NCI-H2171 treated with DMSO at 0.1 percent for 48 hours (cell line): ENCODE data around the gene SMCO4.

Experiments used
- DNase-seq: peaks from one replicate; lab custom pipeline; 2025; lab: John Stamatoyannopoulos, UW

The SMCO4 gene

DNA sequence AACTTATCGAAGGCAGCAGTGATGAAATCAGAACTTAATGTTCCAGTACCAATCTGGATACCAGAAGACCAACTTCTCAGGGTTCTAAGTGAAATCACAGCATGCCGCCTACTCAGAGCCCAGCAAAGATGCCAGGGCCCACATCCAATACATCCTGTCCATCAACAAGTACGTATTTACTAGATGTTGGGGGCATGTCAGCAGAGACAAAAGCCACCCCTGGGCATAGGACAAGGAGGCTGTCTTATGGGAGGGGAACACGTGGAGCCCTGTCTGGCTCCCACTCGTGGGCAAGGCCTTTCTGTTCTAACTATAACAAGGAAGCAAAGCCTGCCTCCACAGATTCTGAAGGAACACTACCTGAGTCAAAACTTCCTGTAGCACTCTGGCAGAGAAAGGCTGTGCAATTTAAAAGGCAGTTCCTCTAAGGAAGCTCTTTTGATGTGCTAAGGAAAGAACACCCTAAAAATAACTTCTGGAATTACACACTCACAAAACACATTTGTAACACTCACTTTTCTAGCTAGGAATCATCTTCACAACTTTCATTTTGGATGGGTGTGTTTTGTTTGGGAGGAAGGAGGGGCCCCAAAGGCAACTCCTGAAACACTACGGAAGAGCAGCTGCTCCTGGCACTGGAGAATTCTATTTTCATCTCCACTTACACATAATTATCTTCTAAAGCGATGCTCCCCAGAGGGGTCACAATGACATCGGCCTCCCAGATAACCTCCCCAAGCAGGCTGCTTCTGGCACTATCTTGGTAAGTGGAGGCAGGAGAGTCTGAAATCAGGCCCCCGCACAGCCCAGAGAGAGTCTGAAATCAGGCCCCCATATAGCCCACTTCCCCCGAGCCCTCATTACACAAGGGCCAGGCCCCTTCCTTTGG lies 14.2 kb downstream of the SMCO4 start:
- DNase-seq = peak; percentile 52

- no peak for DNase-seq
Observed at GRCh38 chr11:93528252-93528651, 14.9 kb downstream of the SMCO4 start.

- DNase-seq = no peak
Observed at GRCh38 chr11:93526641-93527583, 16.3 kb downstream of the SMCO4 start.

GRCh38 chr11:93526346-93526633 lies 16.9 kb downstream of the SMCO4 start:
- no peak for DNase-seq

DNA sequence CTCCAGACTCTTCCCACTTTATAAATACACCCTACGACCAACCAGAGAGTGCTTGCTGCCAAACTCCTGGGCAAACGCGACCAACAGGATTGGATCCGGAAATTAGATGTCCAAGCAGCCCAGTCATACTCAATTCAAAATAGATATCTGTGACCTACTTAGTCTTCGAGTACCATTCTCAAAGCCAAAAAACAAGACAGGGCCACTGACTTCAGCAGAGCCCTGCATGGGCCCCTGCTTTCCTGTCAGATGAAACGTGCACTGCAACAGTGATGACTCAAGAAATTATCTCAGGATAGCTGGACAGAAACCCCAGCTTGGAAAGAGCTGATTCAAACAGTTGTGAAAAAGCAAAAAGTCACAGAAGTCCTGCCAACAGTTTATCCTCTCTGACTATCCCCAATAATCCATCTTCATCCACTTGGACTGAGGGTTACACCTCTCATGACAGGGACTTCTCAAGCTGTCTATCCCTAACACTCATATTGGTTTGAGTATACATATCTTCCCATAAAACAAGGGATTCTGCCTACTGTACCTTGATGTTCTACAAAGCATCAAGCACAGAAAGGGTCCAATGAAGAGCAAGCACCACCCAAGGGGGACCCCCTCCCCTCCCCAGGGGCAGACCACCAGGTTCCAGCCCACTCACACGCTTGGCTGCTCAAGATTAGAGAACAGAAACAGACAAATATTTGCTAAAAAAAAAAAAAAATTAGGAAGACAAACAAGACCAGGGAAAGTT lies 17.4 kb downstream of the SMCO4 start:
- DNase-seq = no peak

DNA sequence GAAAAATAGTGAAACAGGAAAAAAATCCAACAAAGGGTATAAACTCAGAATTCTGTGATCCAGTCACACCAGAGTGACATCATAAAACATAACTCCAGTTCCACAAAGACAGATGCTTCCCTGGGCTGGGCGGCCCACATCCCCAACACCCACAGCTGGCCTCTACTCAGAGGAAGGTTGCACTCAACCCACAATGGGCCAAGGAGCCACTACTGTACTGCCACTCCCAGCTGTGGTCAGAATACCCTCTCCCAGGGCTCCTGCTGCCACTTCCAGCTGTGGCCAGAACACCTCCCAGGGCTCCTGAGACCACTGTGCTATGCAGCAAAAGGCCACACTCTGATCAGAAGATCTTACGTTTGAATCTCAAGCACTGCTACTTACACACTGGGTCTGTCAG lies 18.3 kb downstream of the SMCO4 start:
- DNase-seq = no peak

- DNase-seq = no peak
Observed at GRCh38 chr11:93524173-93524536, 19.0 kb downstream of the SMCO4 start.

DNA sequence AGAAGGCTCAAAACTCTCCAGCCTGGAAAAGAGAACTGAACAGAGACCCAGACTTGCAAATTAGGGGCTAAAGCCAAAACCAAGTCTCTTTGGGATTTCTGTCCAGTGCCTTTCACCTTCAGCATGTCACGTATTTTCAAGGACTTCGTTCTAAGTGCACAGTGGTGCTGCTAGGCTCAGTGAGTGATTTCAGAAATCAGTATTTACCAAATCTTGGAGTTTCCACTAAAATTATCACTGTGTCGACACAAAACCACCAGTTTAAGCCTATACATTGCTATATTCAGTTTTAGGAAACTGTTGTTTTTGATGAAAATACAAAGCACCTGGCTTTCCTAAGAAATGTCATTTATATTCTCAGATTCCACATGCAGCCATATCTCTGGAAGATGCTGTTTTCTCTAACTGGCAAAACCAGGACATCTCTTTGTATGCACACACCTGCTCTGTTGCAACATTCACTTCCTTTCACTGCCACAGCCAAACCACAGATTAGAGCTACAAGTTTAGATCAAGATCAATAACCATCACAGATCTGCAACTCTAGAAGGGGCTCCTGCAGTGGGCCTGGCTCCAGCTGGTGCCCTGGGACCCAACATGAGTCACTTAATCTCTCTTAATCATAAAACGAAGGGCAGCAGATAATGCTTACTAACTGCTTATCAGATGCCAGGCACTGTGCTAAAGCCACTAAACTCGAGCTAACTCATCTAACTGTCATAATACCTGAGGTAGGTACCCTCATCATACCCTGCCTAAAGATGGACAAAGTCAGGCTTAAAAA lies 22.3 kb downstream of the SMCO4 start:
- no peak for DNase-seq

DNA sequence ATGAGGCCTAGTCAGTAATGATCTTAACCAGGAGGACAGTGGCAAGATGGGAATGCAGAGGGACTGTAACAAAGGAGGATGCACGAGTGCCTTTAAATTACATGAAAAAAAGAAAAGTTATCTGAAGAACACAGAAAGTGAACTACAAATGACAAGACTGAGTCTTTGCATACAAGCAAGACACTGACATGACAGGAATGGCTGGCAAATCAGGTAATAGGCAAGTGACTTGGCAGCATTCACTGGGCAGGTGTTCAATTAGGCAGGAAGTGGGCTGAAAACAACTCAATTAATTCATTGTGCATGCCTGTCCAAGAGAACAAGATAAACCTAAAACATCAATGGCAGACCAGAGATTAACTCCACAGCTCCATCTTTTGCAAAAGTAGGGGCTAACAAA lies 24.0 kb downstream of the SMCO4 start:
- DNase-seq = peak; percentile 38

- DNase-seq = no peak
Observed at GRCh38 chr11:93518081-93518480, 25.1 kb downstream of the SMCO4 start.

DNA sequence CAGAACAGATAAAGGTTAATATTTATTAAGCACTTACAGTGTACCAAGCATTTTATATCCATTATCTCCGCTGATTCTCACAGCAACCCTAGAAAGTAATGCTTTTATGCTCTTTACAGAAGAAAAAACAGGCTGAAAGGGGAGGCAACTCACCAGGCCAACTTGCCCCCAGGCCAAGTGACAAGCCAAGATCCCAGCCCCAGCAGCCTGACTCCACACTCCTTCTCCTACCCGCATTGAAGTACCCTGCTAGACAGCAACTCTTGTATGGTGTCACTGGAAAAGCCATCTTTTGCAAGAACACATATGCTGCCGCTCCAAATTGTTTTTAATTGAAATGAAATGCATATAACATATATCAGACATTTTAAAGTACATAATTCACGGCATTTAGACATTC lies 25.6 kb downstream of the SMCO4 start:
- no peak for DNase-seq

- no peak for DNase-seq
Observed at GRCh38 chr11:93517041-93517440, 26.1 kb downstream of the SMCO4 start.

GRCh38 chr11:93515441-93516025 lies 27.7 kb downstream of the SMCO4 start:
- DNase-seq = no peak

GRCh38 chr11:93514712-93515111 lies 28.5 kb downstream of the SMCO4 start:
- no peak for DNase-seq

DNA sequence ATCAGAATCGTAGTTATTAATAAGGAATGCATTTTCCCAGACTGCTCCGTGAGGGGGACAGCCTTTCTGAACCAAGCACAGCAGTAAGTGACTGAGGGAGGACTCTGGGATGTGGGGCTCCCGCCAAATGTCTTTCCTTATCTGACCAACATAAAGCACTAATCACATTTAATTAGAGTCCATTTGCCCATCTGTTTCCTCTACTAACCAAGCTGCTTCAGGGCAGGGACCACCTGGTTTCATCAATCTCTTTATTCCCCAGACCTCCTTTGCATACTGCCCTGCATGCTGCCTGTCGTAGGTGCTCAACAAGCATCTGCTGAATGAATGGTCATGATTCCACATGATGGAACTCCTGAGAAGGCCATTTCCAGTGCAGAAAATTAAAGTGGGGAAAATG lies 29.4 kb downstream of the SMCO4 start:
- DNase-seq = no peak

DNA sequence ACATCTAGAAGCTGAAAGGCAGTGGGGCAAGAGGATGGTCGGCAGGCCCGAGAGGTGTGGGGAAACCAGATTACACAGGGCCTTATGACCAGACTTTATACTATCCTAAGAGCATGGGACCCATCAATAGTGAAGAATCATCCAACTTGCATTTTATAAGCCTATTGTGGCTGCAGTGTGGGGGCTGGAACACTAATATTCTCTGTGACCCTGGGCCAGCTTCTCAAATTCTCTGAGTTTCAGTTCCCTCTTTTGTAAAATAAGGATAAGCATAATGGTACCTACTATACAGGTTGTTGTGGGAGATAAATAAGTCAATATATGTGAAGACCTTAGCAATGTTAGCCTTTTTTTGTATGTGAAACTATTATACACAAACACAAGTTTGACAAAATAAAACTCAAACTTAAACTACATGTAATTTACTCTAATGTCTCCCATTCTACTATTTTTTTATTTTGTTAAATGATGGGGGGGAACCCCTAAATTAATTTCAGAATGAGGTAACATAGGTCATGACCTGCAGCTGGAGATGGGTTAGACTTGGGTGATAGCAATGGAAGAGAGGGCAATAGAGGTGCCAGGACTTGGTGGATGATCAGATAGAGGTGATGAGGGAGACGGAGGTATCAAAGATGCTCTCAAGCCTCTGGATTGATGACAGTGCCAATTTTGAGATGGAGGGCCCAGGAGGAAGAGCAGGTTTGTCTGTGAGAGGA lies 30.1 kb downstream of the SMCO4 start:
- no peak for DNase-seq

DNA sequence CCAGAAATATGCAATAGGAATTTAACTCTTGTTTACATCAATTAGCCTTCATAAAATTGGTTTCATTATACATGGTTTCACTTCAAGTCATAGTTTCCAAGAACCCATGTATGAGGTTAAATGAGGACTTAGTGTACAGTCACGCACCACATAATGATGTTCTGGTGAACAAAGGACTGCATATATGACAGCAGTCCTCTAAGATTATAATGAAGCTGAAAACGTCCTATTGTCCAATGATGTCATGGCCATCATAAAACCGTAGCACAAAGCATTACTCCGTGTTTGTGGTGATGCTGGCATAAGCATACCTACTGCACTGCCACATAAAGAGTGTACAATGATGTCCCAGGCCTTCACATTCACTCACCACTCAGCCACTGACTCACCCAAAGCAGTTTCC lies 31.1 kb downstream of the SMCO4 start:
- no peak for DNase-seq

GRCh38 chr11:93510196-93510873 lies 32.9 kb downstream of the SMCO4 start:
- no peak for DNase-seq

DNA sequence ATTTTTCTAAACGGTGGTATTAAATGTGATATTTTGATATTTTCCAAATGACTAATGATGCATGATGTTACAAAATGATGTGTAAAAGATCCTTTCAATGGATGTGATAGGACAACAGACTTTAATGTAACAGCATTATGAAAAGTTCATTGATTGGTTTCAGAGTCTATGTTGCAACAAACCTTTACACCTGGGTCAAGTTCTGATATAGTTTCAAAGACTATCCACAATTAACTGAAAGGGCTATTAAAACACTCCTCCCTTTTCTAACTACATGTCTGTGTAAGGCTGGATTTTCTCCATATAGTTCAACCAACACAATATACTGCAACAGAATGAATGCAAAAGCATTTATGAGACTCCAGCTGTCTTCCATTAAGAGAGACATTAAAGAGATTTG lies 35.7 kb downstream of the SMCO4 start:
- no peak for DNase-seq

DNA sequence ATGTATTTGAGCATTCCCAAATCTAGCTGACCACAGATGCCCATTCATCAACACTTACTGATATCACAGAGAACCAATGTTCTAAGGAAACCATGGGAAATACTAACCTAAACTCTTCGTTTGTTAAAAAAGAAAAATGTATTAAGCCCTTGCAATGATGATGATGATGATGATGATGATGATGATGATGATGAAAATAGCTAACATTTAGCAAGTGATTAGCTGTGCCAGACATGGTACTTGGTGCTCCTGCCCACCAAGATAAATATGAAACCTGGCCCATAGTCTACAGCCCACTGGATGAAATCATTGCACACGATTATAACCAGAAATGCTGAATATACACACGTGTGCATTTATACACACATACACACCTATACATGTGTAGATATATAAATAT lies 37.5 kb downstream of the SMCO4 start:
- DNase-seq = no peak
